HL-60 (cell line): ENCODE data around the gene ACTG1.

Experiments
- GABPA ChIP-seq: IDR thresholded peaks from 2 replicates; pipeline ENCODE4 v1.6.1; 2012; ENCODE audit warnings: low read depth
- POLR2AphosphoS5 ChIP-seq: IDR thresholded peaks from 2 replicates; pipeline ENCODE4 v1.6.1; 2012; ENCODE audit warnings: low read depth
- TF ChIP-seq, protein P1 (sequence below): IDR thresholded peaks from one replicate; pipeline ENCODE4 v1.5.1; 2011; ENCODE audit warnings: low read length, control low read depth, inconsistent platforms; ENCODE audit not compliant: insufficient read depth

DNA sequence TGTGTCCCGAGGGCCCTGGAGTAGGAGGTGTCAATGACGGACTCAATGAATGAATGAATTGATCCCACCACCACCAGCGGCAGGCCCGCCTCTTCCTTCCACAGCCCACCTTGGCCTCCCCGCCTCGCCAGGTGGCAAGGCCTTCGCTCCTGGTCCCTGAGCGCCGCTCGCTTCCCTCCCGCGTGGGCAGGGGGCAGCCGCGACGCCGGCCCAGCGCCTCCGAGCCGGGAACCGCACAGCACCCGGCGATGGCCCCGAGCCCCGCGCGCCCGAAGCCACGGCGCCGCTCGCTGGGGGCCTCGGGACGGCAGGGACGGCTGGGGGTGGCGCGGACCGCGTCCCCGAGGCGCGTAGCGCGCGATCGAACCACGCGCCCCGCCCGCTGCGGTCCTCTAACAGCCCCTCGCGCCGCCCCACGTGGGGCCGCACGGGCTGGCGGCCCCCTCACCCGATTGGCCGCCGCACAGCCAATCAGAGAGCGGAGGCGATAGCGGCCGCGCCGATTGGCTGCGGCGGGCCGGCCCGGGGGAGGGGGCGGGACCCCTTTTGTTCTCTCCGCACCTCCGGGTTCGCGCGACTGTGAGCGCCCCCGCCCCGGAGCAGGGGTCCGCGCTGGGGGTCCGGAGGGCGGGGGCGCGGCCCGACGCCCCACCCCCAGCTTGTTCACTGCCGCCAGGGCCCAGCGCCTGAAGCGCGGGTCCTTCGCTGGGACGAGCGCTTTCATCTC lies 31.4 kb downstream of the ACTG1 start:
- TF ChIP-seq, protein P1, sequence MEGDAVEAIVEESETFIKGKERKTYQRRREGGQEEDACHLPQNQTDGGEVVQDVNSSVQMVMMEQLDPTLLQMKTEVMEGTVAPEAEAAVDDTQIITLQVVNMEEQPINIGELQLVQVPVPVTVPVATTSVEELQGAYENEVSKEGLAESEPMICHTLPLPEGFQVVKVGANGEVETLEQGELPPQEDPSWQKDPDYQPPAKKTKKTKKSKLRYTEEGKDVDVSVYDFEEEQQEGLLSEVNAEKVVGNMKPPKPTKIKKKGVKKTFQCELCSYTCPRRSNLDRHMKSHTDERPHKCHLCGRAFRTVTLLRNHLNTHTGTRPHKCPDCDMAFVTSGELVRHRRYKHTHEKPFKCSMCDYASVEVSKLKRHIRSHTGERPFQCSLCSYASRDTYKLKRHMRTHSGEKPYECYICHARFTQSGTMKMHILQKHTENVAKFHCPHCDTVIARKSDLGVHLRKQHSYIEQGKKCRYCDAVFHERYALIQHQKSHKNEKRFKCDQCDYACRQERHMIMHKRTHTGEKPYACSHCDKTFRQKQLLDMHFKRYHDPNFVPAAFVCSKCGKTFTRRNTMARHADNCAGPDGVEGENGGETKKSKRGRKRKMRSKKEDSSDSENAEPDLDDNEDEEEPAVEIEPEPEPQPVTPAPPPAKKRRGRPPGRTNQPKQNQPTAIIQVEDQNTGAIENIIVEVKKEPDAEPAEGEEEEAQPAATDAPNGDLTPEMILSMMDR, result no peak
- TF ChIP-seq POLR2AphosphoS5 (no peak), GABPA (no peak)
